ENCODE data around the gene MRPS17.

Gene MRPS17

GRCh38 chr7:55970978-55971377 is 19.3 kb downstream of the MRPS17 start:
- DNase-seq (ENCODE audit: low read depth, low spot score) = no peak

- DNase-seq (ENCODE audit: low read depth, low spot score) = no peak
These were observed 22.1 kb downstream of the MRPS17 start for GRCh38 chr7:55973747-55974250.

GRCh38 chr7:55975988-55976633 is 24.4 kb downstream of the MRPS17 start:
- DNase-seq (ENCODE audit: low read depth, low spot score) = no peak

GRCh38 chr7:55977831-55978230 is 26.2 kb downstream of the MRPS17 start:
- DNase-seq (ENCODE audit: low read depth, low spot score) = no peak

- no peak for DNase-seq (ENCODE audit: low read depth, low spot score)
These were observed 28.6 kb downstream of the MRPS17 start for GRCh38 chr7:55980266-55980665.

GRCh38 chr7:55983537-55983936 is 31.9 kb downstream of the MRPS17 start:
- no peak for DNase-seq (ENCODE audit: low read depth, low spot score)

- no peak for DNase-seq (ENCODE audit: low read depth, low spot score)
These were observed 40.7 kb downstream of the MRPS17 start for GRCh38 chr7:55992346-55992745.

- DNase-seq (ENCODE audit: low read depth, low spot score) = no peak
These were observed 45.3 kb downstream of the MRPS17 start for GRCh38 chr7:55996856-55997500.

GRCh38 chr7:56003749-56004148 is 52.1 kb downstream of the MRPS17 start:
- no peak for DNase-seq (ENCODE audit: low read depth, low spot score)

All from activated CD4-positive, CD25-positive, alpha-beta regulatory T cell treated with anti-CD3 and anti-CD28 coated beads, Interleukin-2, amount 50 U/mL, for 16 hours (primary cell).